IMR-90 (cell line): ENCODE measurements around the gene ZNF729.

ENCODE experiments used
- CEBPB ChIP-seq: IDR thresholded peaks from 2 replicates; pipeline ENCODE4 v1.6.1; 2012; ENCODE audit warnings: low read depth, low read length, improper control_type of control experiment
- CTCF ChIP-seq: conservative IDR thresholded peaks from 2 replicates; pipeline ENCODE4 v1.5.1; 2012; ENCODE audit warnings: mild to moderate bottlenecking, low read depth, low read length, improper control_type of control experiment
- MAFK ChIP-seq: IDR thresholded peaks from 2 replicates; pipeline ENCODE4 v1.6.1; 2012; ENCODE audit warnings: low read depth, low read length, improper control_type of control experiment
- POLR2A ChIP-seq: IDR thresholded peaks from 2 replicates; pipeline ENCODE4 v1.6.1; 2012; ENCODE audit warnings: mild to moderate bottlenecking, low read depth, low read length
- RAD21 ChIP-seq: IDR thresholded peaks from 2 replicates; pipeline ENCODE4 v1.6.1; 2012; ENCODE audit warnings: low read length, improper control_type of control experiment
- SMC3 ChIP-seq: fragments of 150-350 bp; IDR thresholded peaks from 2 replicates; pipeline ENCODE4 v1.6.1; 2016; ENCODE audit warnings: low read depth, mild to moderate bottlenecking, antibody characterized with exemption, low read length, moderate library complexity
- USF2 ChIP-seq: fragments of 150-350 bp; IDR thresholded peaks from 2 replicates; pipeline ENCODE4 v1.6.1; 2017; ENCODE audit warnings: mild to moderate bottlenecking, antibody characterized with exemption, low read length, low read depth

- TF ChIP-seq POLR2A: no peak
- TF ChIP-seq SMC3: no peak
- no peak for TF ChIP-seq CTCF
- no peak for TF ChIP-seq CEBPB
- TF ChIP-seq RAD21: no peak
- TF ChIP-seq USF2: no peak
- no peak for TF ChIP-seq MAFK
Observed at GRCh38 chr19:22257916-22258315, 28.3 kb upstream of the ZNF729 start.
